ENCODE data around the gene FILIP1L.

FILIP1L gene

GRCh38 chr3:99875581-99875928, 238.7 kb downstream of the FILIP1L start:
- H3K36me3 ChIP-seq (ENCODE audit: insufficient read depth) = no peaks in the 10 kb centered on the region
- no peak overlapping the region for H3K4me2 ChIP-seq
- no peak overlapping the region for H3K9ac ChIP-seq
- no peak overlapping the region for H3K27ac ChIP-seq
- no peak overlapping the region for H3K4me3 ChIP-seq (IDR thresholded peaks at IDR 0.05; ENCODE audit: insufficient read depth, low read depth, low read length)
- peaks cover 76% of the 10 kb centered on the region for H3K4me1 ChIP-seq (ENCODE audit: low read depth, poor library complexity, severe bottlenecking)
- TF ChIP-seq, protein P1, sequence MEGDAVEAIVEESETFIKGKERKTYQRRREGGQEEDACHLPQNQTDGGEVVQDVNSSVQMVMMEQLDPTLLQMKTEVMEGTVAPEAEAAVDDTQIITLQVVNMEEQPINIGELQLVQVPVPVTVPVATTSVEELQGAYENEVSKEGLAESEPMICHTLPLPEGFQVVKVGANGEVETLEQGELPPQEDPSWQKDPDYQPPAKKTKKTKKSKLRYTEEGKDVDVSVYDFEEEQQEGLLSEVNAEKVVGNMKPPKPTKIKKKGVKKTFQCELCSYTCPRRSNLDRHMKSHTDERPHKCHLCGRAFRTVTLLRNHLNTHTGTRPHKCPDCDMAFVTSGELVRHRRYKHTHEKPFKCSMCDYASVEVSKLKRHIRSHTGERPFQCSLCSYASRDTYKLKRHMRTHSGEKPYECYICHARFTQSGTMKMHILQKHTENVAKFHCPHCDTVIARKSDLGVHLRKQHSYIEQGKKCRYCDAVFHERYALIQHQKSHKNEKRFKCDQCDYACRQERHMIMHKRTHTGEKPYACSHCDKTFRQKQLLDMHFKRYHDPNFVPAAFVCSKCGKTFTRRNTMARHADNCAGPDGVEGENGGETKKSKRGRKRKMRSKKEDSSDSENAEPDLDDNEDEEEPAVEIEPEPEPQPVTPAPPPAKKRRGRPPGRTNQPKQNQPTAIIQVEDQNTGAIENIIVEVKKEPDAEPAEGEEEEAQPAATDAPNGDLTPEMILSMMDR (conservative IDR thresholded peaks at IDR 0.05; ENCODE audit: low read depth, low read length) = no peak
- H2AFZ ChIP-seq (ENCODE audit: low read depth) = no peak overlapping the region
- peaks cover 30% of the 10 kb centered on the region for H3K79me2 ChIP-seq (ENCODE audit: insufficient read depth, low read depth)
- H4K20me1 ChIP-seq (ENCODE audit: insufficient read depth) = no peaks in the 10 kb centered on the region
- H3K27me3 ChIP-seq (ENCODE audit: insufficient read depth, low read depth) = no peaks in the 10 kb centered on the region

- Histone ChIP-seq H3K36me3 (ENCODE audit: insufficient read depth) (no peaks in the 10 kb centered on the region), H4K20me1 (ENCODE audit: insufficient read depth) (no peaks in the 10 kb centered on the region), H3K9ac (no peak overlapping the region), H3K27ac (peak overlapping the region; percentile 80), H3K4me1 (ENCODE audit: low read depth, poor library complexity, severe bottlenecking) (peaks cover 87% of the 10 kb centered on the region), H3K4me2 (peak overlapping the region; percentile 76), H3K4me3 (IDR thresholded peaks at IDR 0.05; ENCODE audit: insufficient read depth, low read depth, low read length) (no peak overlapping the region), H2AFZ (ENCODE audit: low read depth) (no peak overlapping the region), H3K27me3 (ENCODE audit: insufficient read depth, low read depth) (no peaks in the 10 kb centered on the region), H3K79me2 (ENCODE audit: insufficient read depth, low read depth) (peaks cover 40% of the 10 kb centered on the region)
- TF ChIP-seq, protein P1 (conservative IDR thresholded peaks at IDR 0.05; ENCODE audit: low read depth, low read length) = no peak
These were observed 239.9 kb downstream of the FILIP1L start for GRCh38 chr3:99874237-99875002.

GRCh38 chr3:99873269-99874102, 240.8 kb downstream of the FILIP1L start:
- peaks cover 89% of the 10 kb centered on the region for H3K4me1 ChIP-seq (ENCODE audit: low read depth, poor library complexity, severe bottlenecking)
- peak overlapping the region; percentile 25; the same call in 1 of the 2 replicates for H3K9ac ChIP-seq
- no peaks in the 10 kb centered on the region for H3K27me3 ChIP-seq (ENCODE audit: insufficient read depth, low read depth)
- H3K36me3 ChIP-seq (ENCODE audit: insufficient read depth) = no peaks in the 10 kb centered on the region
- peak overlapping the region; percentile 80 for H3K27ac ChIP-seq
- H3K4me2 ChIP-seq = peak overlapping the region; percentile 76
- H2AFZ ChIP-seq (ENCODE audit: low read depth) = no peak overlapping the region
- H4K20me1 ChIP-seq (ENCODE audit: insufficient read depth) = no peaks in the 10 kb centered on the region
- H3K79me2 ChIP-seq (ENCODE audit: insufficient read depth, low read depth) = peaks cover 48% of the 10 kb centered on the region
- TF ChIP-seq, protein P1 (conservative IDR thresholded peaks at IDR 0.05; ENCODE audit: low read depth, low read length) = no peak
- no peak overlapping the region for H3K4me3 ChIP-seq (IDR thresholded peaks at IDR 0.05; ENCODE audit: insufficient read depth, low read depth, low read length)

GRCh38 chr3:99872923-99873254, 241.4 kb downstream of the FILIP1L start:
- peaks cover 89% of the 10 kb centered on the region for H3K4me1 ChIP-seq (ENCODE audit: low read depth, poor library complexity, severe bottlenecking)
- no peak overlapping the region for H3K4me3 ChIP-seq (IDR thresholded peaks at IDR 0.05; ENCODE audit: insufficient read depth, low read depth, low read length)
- no peaks in the 10 kb centered on the region for H4K20me1 ChIP-seq (ENCODE audit: insufficient read depth)
- H3K27ac ChIP-seq = peak overlapping the region; percentile 80
- peak overlapping the region; percentile 76 for H3K4me2 ChIP-seq
- no peaks in the 10 kb centered on the region for H3K27me3 ChIP-seq (ENCODE audit: insufficient read depth, low read depth)
- H3K36me3 ChIP-seq (ENCODE audit: insufficient read depth) = no peaks in the 10 kb centered on the region
- TF ChIP-seq, protein P1 (conservative IDR thresholded peaks at IDR 0.05; ENCODE audit: low read depth, low read length) = no peak
- no peak overlapping the region for H2AFZ ChIP-seq (ENCODE audit: low read depth)
- peaks cover 52% of the 10 kb centered on the region for H3K79me2 ChIP-seq (ENCODE audit: insufficient read depth, low read depth)
- peak overlapping the region; percentile 25; the same call in 1 of the 2 replicates for H3K9ac ChIP-seq
